Mesendoderm (in vitro differentiated cells): Measurements from ENCODE around the gene OGN.

Experiments used
- DNase-seq: peaks from one replicate; pipeline ENCODE4 v3.0.0; 2013
- H2AK5ac ChIP-seq: 2 replicates; pipeline ENCODE4 v1.6.1; 2013; ENCODE audit warnings: low read length, inconsistent platforms
- H2BK120ac ChIP-seq: 2 replicates; pipeline ENCODE4 v1.6.1; 2013; ENCODE audit warnings: low read depth, mild to moderate bottlenecking, low read length, moderate library complexity, mixed read lengths
- H2BK15ac ChIP-seq: replicated peaks from 2 replicates; pipeline ENCODE4 v1.6.1; 2013; ENCODE audit warnings: low read depth, mild to moderate bottlenecking, moderate library complexity
- H2BK5ac ChIP-seq: 2 replicates; pipeline ENCODE4 v1.6.1; 2013; ENCODE audit warnings: low read length, inconsistent platforms
- H3K18ac ChIP-seq: 2 replicates; pipeline ENCODE4 v1.6.1; 2013; ENCODE audit warnings: mild to moderate bottlenecking, low read length, mixed read lengths
- H3K23ac ChIP-seq: one replicate; pipeline ENCODE4 v1.6.1; 2013; ENCODE audit warnings: low read length
- H3K27ac ChIP-seq: 2 replicates; pipeline ENCODE4 v1.5.1; 2013; ENCODE audit warnings: low read depth, mild to moderate bottlenecking, inconsistent platforms, low read length, moderate library complexity
- H3K27me3 ChIP-seq: 2 replicates; pipeline ENCODE4 v1.6.1; 2013; ENCODE audit warnings: low read length, control low read depth, mild to moderate bottlenecking, inconsistent platforms; ENCODE audit not compliant: insufficient read depth, poor library complexity
- H3K36me3 ChIP-seq: 2 replicates; pipeline ENCODE4 v1.6.1; 2013; ENCODE audit warnings: low read length, inconsistent platforms; ENCODE audit not compliant: control insufficient read depth, insufficient read depth
- H3K4ac ChIP-seq: one replicate; pipeline ENCODE4 v1.6.1; 2013; ENCODE audit warnings: low read depth, mild to moderate bottlenecking, low read length, moderate library complexity
- H3K4me1 ChIP-seq: 2 replicates; pipeline ENCODE4 v1.6.1; 2013; ENCODE audit warnings: low read depth, low read length, inconsistent platforms; ENCODE audit not compliant: control insufficient read depth
- H3K4me2 ChIP-seq: 2 replicates; pipeline ENCODE4 v1.6.1; 2013; ENCODE audit warnings: low read length
- H3K4me3 ChIP-seq: 2 replicates; pipeline ENCODE4 v1.5.1; 2013; ENCODE audit warnings: mild to moderate bottlenecking, low read length
- H3K56ac ChIP-seq: one replicate; pipeline ENCODE4 v1.6.1; 2013; ENCODE audit warnings: low read length
- H3K79me1 ChIP-seq: 2 replicates; pipeline ENCODE4 v1.6.1; 2013; ENCODE audit warnings: low read length, inconsistent platforms
- H3K79me2 ChIP-seq: 2 replicates; pipeline ENCODE4 v1.6.1; 2013; ENCODE audit warnings: mild to moderate bottlenecking, low read length; ENCODE audit not compliant: control insufficient read depth, insufficient read depth
- H3K9ac ChIP-seq: 2 replicates; pipeline ENCODE4 v1.6.1; 2013; ENCODE audit warnings: low read length, inconsistent platforms
- H4K5ac ChIP-seq: one replicate; pipeline ENCODE4 v1.6.1; 2013; ENCODE audit warnings: low read length
- H4K8ac ChIP-seq: one replicate; pipeline ENCODE4 v1.6.1; 2013; ENCODE audit warnings: low read depth, mild to moderate bottlenecking, control low read depth, low read length, moderate library complexity
- WGBS: extraction: QIAGEN DNeasy Blood & Tissue Kit; methylation state at CpG from one replicate; pipeline ENCODE4 v1.1.7; 2013; ENCODE audit warnings: low lambda C conversion rate, missing lambda C conversion rate; ENCODE audit not compliant: insufficient coverage; ENCODE audit errors: extremely low coverage; 5-methylcytosine and 5-hydroxymethylcytosine counted together

OGN gene

GRCh38 chr9:92402826-92403745 is 1.3 kb downstream of the OGN start:
- Histone ChIP-seq H2BK5ac (no peak overlapping the region), H2BK120ac (no peak overlapping the region), H3K18ac (no peak overlapping the region), H3K4me3 (no peak overlapping the region), H2BK15ac (no peak overlapping the region), H3K4me2 (no peak overlapping the region), H3K79me2 (no peaks in the 10 kb centered on the region), H3K4me1 (no peaks in the 10 kb centered on the region), H3K4ac (no peak overlapping the region), H4K5ac (no peak overlapping the region), H3K56ac (no peak overlapping the region), H2AK5ac (no peak overlapping the region), H3K27me3 (no peaks in the 10 kb centered on the region), H3K27ac (no peak overlapping the region), H3K23ac (no peak overlapping the region), H4K8ac (no peak overlapping the region), H3K79me1 (no peaks in the 10 kb centered on the region), H3K36me3 (no peaks in the 10 kb centered on the region), H3K9ac (no peak overlapping the region)
- no peak for DNase-seq
- WGBS, result 100% methylated on average over 1 of the region's 5 CpGs

- Histone ChIP-seq H2AK5ac (no peak overlapping the region), H3K36me3 (no peaks in the 10 kb centered on the region)
Observed at GRCh38 chr9:92402360-92402759, 2.0 kb downstream of the OGN start.

GRCh38 chr9:92397853-92398252 is 6.5 kb downstream of the OGN start:
- Histone ChIP-seq H3K18ac (no peak overlapping the region), H2BK120ac (no peak overlapping the region), H4K8ac (no peak overlapping the region), H3K9ac (no peak overlapping the region), H3K79me2 (no peaks in the 10 kb centered on the region), H3K79me1 (no peaks in the 10 kb centered on the region), H3K4me1 (no peaks in the 10 kb centered on the region), H2BK15ac (no peak overlapping the region), H3K4me3 (no peak overlapping the region), H3K36me3 (no peaks in the 10 kb centered on the region), H4K5ac (no peak overlapping the region), H3K4ac (no peak overlapping the region), H3K27ac (no peak overlapping the region), H3K23ac (no peak overlapping the region), H3K27me3 (no peaks in the 10 kb centered on the region), H3K56ac (no peak overlapping the region), H2BK5ac (no peak overlapping the region), H3K4me2 (no peak overlapping the region), H2AK5ac (no peak overlapping the region)
- DNase-seq, result no peak
- WGBS, result no CpG with 5 or more reads among the region's 3 CpGs

More at GRCh38 chr9:92402360-92402759, 2.0 kb downstream of the OGN start:
- Histone ChIP-seq H3K56ac (no peak overlapping the region), H2BK5ac (no peak overlapping the region), H2BK15ac (no peak overlapping the region), H3K18ac (no peak overlapping the region), H3K9ac (no peak overlapping the region), H3K79me1 (no peaks in the 10 kb centered on the region), H3K79me2 (no peaks in the 10 kb centered on the region), H3K4ac (no peak overlapping the region), H3K4me3 (no peak overlapping the region), H3K27me3 (no peaks in the 10 kb centered on the region), H3K23ac (no peak overlapping the region), H3K4me1 (no peaks in the 10 kb centered on the region), H2BK120ac (no peak overlapping the region), H3K4me2 (no peak overlapping the region), H4K5ac (no peak overlapping the region), H3K27ac (no peak overlapping the region), H4K8ac (no peak overlapping the region)
- no peak for DNase-seq
- no CpG with 5 or more reads among the region's 1 CpG for WGBS

- H3K23ac ChIP-seq, result no peak overlapping the region
- H2BK120ac ChIP-seq, result no peak overlapping the region
- H3K4me2 ChIP-seq, result no peak overlapping the region
- DNase-seq, result no peak
- no peak overlapping the region for H3K4ac ChIP-seq
- H3K79me1 ChIP-seq, result no peaks in the 10 kb centered on the region
- H3K79me2 ChIP-seq, result no peaks in the 10 kb centered on the region
- H2BK5ac ChIP-seq, result no peak overlapping the region
- no peak overlapping the region for H2AK5ac ChIP-seq
- no peak overlapping the region for H4K8ac ChIP-seq
- H3K27me3 ChIP-seq, result no peaks in the 10 kb centered on the region
- H3K27ac ChIP-seq, result no peak overlapping the region
- no peak overlapping the region for H4K5ac ChIP-seq
- no peak overlapping the region for H3K4me3 ChIP-seq
- no peak overlapping the region for H3K56ac ChIP-seq
- no CpG with 5 or more reads among the region's 1 CpG for WGBS
- H2BK15ac ChIP-seq, result no peak overlapping the region
- no peak overlapping the region for H3K18ac ChIP-seq
- H3K4me1 ChIP-seq, result no peaks in the 10 kb centered on the region
- no peak overlapping the region for H3K9ac ChIP-seq
- H3K36me3 ChIP-seq, result no peaks in the 10 kb centered on the region
Observed at GRCh38 chr9:92395617-92396016, 8.8 kb downstream of the OGN start.

- H3K27ac ChIP-seq, result no peak overlapping the region
- DNase-seq, result no peak
- no peaks in the 10 kb centered on the region for H3K27me3 ChIP-seq
- H3K23ac ChIP-seq, result no peak overlapping the region
- no peaks in the 10 kb centered on the region for H3K36me3 ChIP-seq
- no peak overlapping the region for H3K9ac ChIP-seq
- WGBS, result no CpG with 5 or more reads among the region's 1 CpG
- no peak overlapping the region for H4K5ac ChIP-seq
- no peak overlapping the region for H4K8ac ChIP-seq
- no peak overlapping the region for H3K18ac ChIP-seq
- H2BK15ac ChIP-seq, result no peak overlapping the region
- no peak overlapping the region for H3K4ac ChIP-seq
- H3K4me3 ChIP-seq, result no peak overlapping the region
- no peak overlapping the region for H2AK5ac ChIP-seq
- H3K56ac ChIP-seq, result no peak overlapping the region
- no peaks in the 10 kb centered on the region for H3K4me1 ChIP-seq
- no peak overlapping the region for H2BK120ac ChIP-seq
- H3K79me1 ChIP-seq, result no peaks in the 10 kb centered on the region
- H3K4me2 ChIP-seq, result no peak overlapping the region
- no peaks in the 10 kb centered on the region for H3K79me2 ChIP-seq
- H2BK5ac ChIP-seq, result no peak overlapping the region
Observed at GRCh38 chr9:92393686-92394085, 10.7 kb downstream of the OGN start.

- Histone ChIP-seq H3K4ac (no peak overlapping the region), H3K4me1 (no peaks in the 10 kb centered on the region), H3K18ac (no peak overlapping the region), H2BK120ac (no peak overlapping the region), H3K79me1 (no peaks in the 10 kb centered on the region), H3K27ac (no peak overlapping the region), H3K23ac (no peak overlapping the region), H3K56ac (no peak overlapping the region), H3K27me3 (no peaks in the 10 kb centered on the region), H3K9ac (no peak overlapping the region), H3K79me2 (no peaks in the 10 kb centered on the region), H4K8ac (no peak overlapping the region), H2BK15ac (no peak overlapping the region), H3K4me3 (no peak overlapping the region), H4K5ac (no peak overlapping the region), H3K4me2 (no peak overlapping the region), H3K36me3 (no peaks in the 10 kb centered on the region), H2BK5ac (no peak overlapping the region), H2AK5ac (no peak overlapping the region)
- no peak for DNase-seq
- no CpG with 5 or more reads among the region's 2 CpGs for WGBS
Observed at GRCh38 chr9:92392690-92393089, 11.7 kb downstream of the OGN start.
